Activated CD8-positive, alpha-beta memory T cell treated with anti-CD3 and anti-CD28 coated beads, Interleukin-2, amount 50 U/mL, for 24 hours (primary cell): Measurements from ENCODE around the gene THSD4.
"Not testable (repeated sequence)": the region's sequence is repeated elsewhere in the genome, so short reads cannot be mapped to it uniquely, and the experiment has no call there.

Experiments used
- DNase-seq: peaks from one replicate; pipeline ENCODE4 v3.0.0-alpha.2; 2020; ENCODE audit errors: extremely low read depth

Gene THSD4

GRCh38 chr15:71716990-71717389 is 601.7 kb downstream of the THSD4 start:
- no peak for DNase-seq

GRCh38 chr15:71718116-71718910 is 603.0 kb downstream of the THSD4 start:
- no peak for DNase-seq

- DNase-seq = no peak
Measured at GRCh38 chr15:71723344-71723743, 608.1 kb downstream of the THSD4 start.

GRCh38 chr15:71725207-71725955 is 610.1 kb downstream of the THSD4 start:
- DNase-seq = not testable (repeated sequence)

GRCh38 chr15:71728881-71729280 is 613.6 kb downstream of the THSD4 start:
- DNase-seq = no peak

GRCh38 chr15:71729319-71729718 is 614.0 kb downstream of the THSD4 start:
- no peak for DNase-seq

GRCh38 chr15:71730277-71731144 is 615.2 kb downstream of the THSD4 start:
- no peak for DNase-seq

- no peak for DNase-seq
Measured at GRCh38 chr15:71732636-71733035, 617.4 kb downstream of the THSD4 start.

- DNase-seq = no peak
Measured at GRCh38 chr15:71733122-71733521, 617.9 kb downstream of the THSD4 start.

GRCh38 chr15:71734709-71735384 is 619.6 kb downstream of the THSD4 start:
- DNase-seq = no peak

GRCh38 chr15:71735385-71735757 is 620.1 kb downstream of the THSD4 start:
- DNase-seq = no peak

GRCh38 chr15:71736286-71736947 is 621.1 kb downstream of the THSD4 start:
- no peak for DNase-seq

GRCh38 chr15:71737761-71738160 is 622.5 kb downstream of the THSD4 start:
- no peak for DNase-seq

- DNase-seq = no peak
Measured at GRCh38 chr15:71739355-71739754, 624.1 kb downstream of the THSD4 start.

GRCh38 chr15:71742964-71743363 is 627.7 kb downstream of the THSD4 start:
- no peak for DNase-seq

- peak; percentile 4 for DNase-seq
Measured at GRCh38 chr15:71743861-71744382, 628.7 kb downstream of the THSD4 start.

- no peak for DNase-seq
Measured at GRCh38 chr15:71746719-71747118, 631.4 kb downstream of the THSD4 start.

- DNase-seq = no peak
Measured at GRCh38 chr15:71747128-71748083, 632.1 kb downstream of the THSD4 start.

- DNase-seq = no peak
Measured at GRCh38 chr15:71748293-71748718, 633.0 kb downstream of the THSD4 start.

GRCh38 chr15:71749500-71749899 is 634.2 kb downstream of the THSD4 start:
- no peak for DNase-seq
